IPS-18a (cell line): Measurements from ENCODE around the gene STRN.
"Not testable (repeated sequence)": the region's sequence is repeated elsewhere in the genome, so short reads cannot be mapped to it uniquely, and the experiment has no call there.

Experiments
- H3K27ac ChIP-seq: one replicate; pipeline ENCODE4 v1.5.1; 2013; ENCODE audit warnings: low read length
- H3K27me3 ChIP-seq: one replicate; pipeline ENCODE4 v1.6.1; 2013; ENCODE audit warnings: mild to moderate bottlenecking, low read length; ENCODE audit not compliant: control insufficient read depth, insufficient read depth
- H3K36me3 ChIP-seq: one replicate; pipeline ENCODE4 v1.6.1; 2013; ENCODE audit warnings: low read depth, low read length; ENCODE audit not compliant: control insufficient read depth
- H3K4me1 ChIP-seq: one replicate; pipeline ENCODE4 v1.6.1; 2013; ENCODE audit warnings: low read depth, low read length; ENCODE audit not compliant: control insufficient read depth
- H3K4me3 ChIP-seq: one replicate; pipeline ENCODE4 v1.5.1; 2013; ENCODE audit warnings: low read length
- H3K9ac ChIP-seq: one replicate; pipeline ENCODE4 v1.6.1; 2013; ENCODE audit warnings: mild to moderate bottlenecking, low read length, moderate library complexity
- H3K9me3 ChIP-seq: one replicate; pipeline ENCODE4 v1.6.1; 2013; ENCODE audit warnings: low read depth, low read length; ENCODE audit not compliant: control insufficient read depth

Gene STRN

DNA sequence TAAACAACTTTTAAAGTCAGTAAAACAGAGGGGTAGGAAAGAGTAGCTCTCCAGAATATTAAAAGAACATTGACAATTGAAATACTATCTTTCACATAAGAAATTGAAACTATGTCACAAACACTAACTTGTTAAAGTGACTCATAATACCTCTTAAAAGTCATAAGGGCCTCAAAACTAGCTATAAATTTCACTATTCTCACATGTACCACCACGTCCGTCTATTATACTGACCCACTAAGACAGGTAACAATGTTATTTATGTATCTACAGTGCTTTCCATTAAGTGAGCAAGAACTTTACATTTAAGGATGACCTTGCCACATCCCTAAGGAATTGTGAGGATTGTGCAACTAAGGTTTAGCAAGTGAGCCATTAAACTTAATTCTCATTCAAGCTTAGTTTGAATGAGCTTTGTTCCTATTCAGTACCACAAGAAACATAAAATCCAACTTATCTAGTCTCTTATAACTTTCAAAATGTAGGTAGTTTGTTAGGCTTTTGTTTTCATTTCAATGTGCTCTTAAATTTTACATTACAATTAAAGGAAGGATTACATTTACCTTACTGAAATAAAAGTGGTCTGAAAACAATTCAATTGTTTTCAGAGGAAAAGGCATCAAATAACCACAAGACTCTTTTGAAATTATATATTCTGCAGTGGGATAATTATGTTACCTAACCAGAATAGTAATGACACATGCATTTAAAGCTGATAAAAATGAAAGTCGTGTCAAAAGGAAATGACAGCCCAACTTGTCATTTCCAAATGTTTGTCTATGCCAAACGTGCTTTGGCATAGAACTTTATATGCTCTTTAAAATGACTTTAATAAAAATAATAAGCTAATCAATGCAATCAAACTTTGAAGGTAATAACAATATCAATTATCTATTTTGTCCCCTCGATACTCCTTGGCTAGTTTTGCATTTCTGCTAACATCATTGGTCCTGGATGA lies 39.9 kb downstream of the STRN start:
- H3K9me3 ChIP-seq, H3K27ac ChIP-seq, H3K4me3 ChIP-seq, H3K36me3 ChIP-seq, H3K27me3 ChIP-seq, H3K9ac ChIP-seq: not testable (repeated sequence)
- peaks cover 10% of the 10 kb centered on the region for H3K4me1 ChIP-seq

DNA sequence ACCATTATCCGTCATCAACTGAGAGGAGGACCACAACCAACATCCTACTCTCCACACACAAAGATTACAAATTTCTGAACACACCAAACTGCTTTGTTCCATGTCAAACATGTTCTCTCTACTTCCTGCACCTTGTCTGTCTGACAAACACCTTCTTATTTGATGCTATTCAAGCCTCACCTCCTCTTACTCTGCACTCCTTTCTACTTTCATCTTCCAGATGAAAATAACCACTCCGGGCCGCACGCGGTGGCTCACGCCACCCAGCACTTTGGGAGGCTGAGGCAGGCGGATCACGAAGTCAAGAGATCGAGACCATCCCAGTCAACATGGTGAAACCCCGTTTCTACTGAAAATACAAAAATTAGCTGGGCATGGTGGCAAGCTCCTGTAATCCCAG lies 43.7 kb downstream of the STRN start:
- H3K4me3 ChIP-seq, H3K9ac ChIP-seq, H3K27me3 ChIP-seq, H3K36me3 ChIP-seq, H3K27ac ChIP-seq, H3K9me3 ChIP-seq: not testable (repeated sequence)
- peaks cover 15% of the 10 kb centered on the region for H3K4me1 ChIP-seq

DNA sequence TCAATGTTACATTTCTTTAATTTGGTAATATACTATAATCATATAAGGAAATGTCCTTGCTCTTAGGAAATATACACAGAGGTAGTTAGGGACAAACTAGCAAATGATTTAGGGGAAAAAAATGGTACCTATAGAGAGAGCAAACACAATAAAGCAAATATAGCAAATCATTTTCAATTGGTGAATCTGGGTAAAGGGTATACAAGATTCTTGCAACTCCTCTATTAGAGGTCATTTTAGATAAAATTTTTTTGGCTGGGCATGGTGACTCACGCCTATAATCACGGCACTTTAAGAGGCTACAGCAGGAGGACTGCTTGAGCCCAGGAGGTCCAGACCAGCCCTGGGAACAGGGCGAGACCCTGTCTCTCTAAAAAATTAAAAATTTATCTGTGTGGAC lies 44.4 kb downstream of the STRN start:
- no peak overlapping the region for H3K4me3 ChIP-seq
- peaks cover 15% of the 10 kb centered on the region for H3K4me1 ChIP-seq
- no peaks in the 10 kb centered on the region for H3K9me3 ChIP-seq
- no peaks in the 10 kb centered on the region for H3K36me3 ChIP-seq
- H3K27me3 ChIP-seq = no peaks in the 10 kb centered on the region
- H3K27ac ChIP-seq = no peak overlapping the region
- H3K9ac ChIP-seq = no peak overlapping the region

DNA sequence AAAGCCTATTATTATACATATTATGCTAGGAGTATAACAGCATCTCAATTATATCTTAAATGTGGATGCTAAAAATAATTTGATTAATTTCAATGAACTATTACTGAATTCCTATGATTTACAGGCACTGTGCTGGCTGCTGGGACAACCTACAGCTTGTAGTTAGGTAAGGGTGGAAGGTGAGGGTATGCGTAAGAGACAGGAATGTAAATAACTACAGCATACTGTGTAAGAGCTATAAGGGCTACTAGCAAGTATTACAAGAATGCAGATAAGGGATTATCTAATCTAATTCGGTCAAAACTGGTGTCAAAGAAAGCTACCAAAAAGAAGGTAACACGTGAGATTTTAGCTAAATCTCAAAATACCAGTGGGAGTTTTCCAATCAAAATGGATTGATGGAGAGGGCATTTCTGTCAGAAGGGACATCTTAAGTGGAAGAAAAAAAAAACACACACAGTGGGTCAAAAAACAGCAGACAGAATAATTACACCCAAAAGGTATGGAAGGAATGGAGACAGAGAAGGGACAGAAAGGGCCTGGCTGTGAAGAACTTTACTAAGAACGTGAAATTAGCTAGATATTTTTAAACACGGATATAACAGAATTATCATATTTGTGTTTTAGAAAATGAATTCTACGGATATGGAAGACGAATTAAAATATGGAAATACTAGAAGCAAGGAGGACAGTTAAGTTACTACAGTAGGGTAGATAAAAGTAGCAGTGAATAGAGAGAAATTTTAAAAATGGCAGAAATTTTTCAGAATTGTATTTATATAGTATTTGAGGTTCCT lies 47.1 kb downstream of the STRN start:
- peaks cover 4% of the 10 kb centered on the region for H3K36me3 ChIP-seq
- H3K9me3 ChIP-seq = no peaks in the 10 kb centered on the region
- no peak overlapping the region for H3K4me3 ChIP-seq
- no peaks in the 10 kb centered on the region for H3K27me3 ChIP-seq
- H3K27ac ChIP-seq = no peak overlapping the region
- H3K4me1 ChIP-seq = peaks cover 8% of the 10 kb centered on the region
- no peak overlapping the region for H3K9ac ChIP-seq

DNA sequence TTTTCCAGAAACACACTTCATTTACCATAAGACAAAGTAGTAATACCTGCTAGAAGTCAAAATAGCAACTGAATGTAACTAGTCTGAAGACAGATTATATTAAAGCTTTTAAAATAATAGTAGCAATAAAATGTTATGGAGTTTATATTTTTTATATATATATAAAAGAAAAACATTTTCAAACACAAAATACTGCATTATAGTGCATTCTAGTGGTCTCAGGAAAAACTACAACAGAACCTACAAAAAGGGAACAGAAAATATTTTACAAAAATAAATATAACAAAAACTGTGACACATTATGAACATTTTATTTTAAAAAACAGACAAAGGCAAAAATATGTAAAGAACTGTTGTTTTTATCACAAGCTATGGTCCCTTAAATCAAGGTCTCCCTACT lies 48.0 kb downstream of the STRN start:
- peaks cover 8% of the 10 kb centered on the region for H3K4me1 ChIP-seq
- H3K9me3 ChIP-seq = no peaks in the 10 kb centered on the region
- H3K4me3 ChIP-seq = no peak overlapping the region
- peaks cover 4% of the 10 kb centered on the region for H3K36me3 ChIP-seq
- no peak overlapping the region for H3K27ac ChIP-seq
- H3K9ac ChIP-seq = no peak overlapping the region
- no peaks in the 10 kb centered on the region for H3K27me3 ChIP-seq

DNA sequence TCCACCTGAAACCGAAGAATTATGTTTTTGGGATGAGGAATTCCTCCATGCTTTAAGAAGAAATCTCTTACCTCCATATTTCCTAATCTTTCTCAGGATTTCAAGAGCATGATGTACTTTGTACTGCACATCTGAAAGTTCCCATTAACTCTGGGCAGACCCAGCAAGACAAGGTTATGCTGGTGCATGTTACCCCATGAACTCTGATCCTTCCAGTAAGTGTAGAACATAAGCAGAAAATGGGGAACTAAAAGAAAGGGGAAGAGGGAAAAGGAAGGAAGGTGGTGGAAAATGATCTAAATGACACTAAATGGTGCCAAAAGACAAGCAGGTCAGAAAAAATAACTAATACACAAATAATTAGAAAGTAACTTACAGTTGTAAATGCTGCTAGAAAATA lies 50.7 kb downstream of the STRN start:
- peaks cover 4% of the 10 kb centered on the region for H3K36me3 ChIP-seq
- no peaks in the 10 kb centered on the region for H3K9me3 ChIP-seq
- no peak overlapping the region for H3K4me3 ChIP-seq
- H3K4me1 ChIP-seq = peaks cover 8% of the 10 kb centered on the region
- no peak overlapping the region for H3K9ac ChIP-seq
- no peaks in the 10 kb centered on the region for H3K27me3 ChIP-seq
- no peak overlapping the region for H3K27ac ChIP-seq

DNA sequence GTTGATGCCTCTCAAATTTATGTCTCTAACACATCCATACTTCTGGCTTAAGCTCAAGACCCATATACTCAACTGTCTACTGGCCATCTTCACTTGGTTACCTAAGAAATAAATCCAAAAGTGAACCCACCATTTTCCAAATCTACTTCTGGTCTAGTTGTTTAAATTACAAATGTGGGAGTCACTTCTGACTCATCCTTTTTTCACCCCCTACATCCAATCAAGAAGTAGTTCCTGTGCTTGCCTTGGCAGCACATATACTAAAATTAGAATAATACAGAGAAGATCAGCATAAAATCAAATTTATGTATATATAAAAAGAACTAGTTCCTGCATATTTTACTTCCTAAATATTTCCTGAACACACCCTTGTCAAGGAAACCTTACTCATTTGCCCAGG lies 53.6 kb downstream of the STRN start:
- H3K27me3 ChIP-seq = no peaks in the 10 kb centered on the region
- H3K4me1 ChIP-seq = no peaks in the 10 kb centered on the region
- H3K9ac ChIP-seq = no peak overlapping the region
- H3K4me3 ChIP-seq = no peak overlapping the region
- H3K27ac ChIP-seq = no peak overlapping the region
- H3K9me3 ChIP-seq = no peaks in the 10 kb centered on the region
- H3K36me3 ChIP-seq = peaks cover 4% of the 10 kb centered on the region

DNA sequence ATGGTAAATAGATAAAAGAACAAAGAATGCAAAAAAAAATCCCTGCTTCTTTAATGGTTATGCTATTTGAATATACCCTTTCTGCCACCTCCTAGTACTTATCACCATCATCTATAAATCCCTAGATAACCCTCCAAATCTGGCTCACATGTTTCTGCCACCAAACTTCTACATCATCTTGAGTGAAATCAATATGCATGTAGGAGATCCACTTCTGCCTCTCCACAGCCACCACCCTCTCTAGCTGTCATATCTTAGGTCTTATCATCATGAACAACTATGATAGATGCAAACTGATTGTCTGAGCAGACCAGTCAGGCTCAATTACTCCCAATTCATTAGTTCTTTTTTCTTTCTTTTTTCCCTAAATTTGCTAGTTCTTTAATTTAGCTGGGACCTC lies 55.3 kb downstream of the STRN start:
- Histone ChIP-seq H3K9me3 (no peaks in the 10 kb centered on the region), H3K27ac (no peak overlapping the region), H3K36me3 (peaks cover 4% of the 10 kb centered on the region), H3K9ac (no peak overlapping the region), H3K4me3 (no peak overlapping the region), H3K4me1 (no peaks in the 10 kb centered on the region), H3K27me3 (no peaks in the 10 kb centered on the region)

DNA sequence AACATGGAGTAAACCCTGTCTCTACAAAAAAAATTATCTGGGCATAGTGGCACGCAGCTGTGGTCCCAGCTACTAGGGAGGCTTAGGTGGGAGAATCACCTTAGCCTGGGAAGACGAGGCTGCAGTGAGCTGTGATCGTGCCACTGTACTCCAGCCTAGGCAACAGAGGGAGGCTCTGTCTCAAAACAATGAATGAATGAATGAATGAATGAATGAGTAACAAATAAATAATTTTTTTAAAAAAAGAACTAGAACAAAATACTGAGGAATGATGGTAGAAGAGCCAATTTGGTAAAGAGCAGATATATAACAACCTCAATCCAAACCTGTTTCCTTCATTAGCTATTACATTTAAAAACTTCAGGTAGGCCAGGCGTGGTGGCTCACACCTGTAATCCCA lies 60.1 kb downstream of the STRN start:
- Histone ChIP-seq H3K9me3 (no peaks in the 10 kb centered on the region), H3K27me3 (no peaks in the 10 kb centered on the region), H3K36me3 (no peaks in the 10 kb centered on the region), H3K9ac (no peak overlapping the region), H3K4me3 (no peak overlapping the region), H3K27ac (no peak overlapping the region), H3K4me1 (no peaks in the 10 kb centered on the region)

DNA sequence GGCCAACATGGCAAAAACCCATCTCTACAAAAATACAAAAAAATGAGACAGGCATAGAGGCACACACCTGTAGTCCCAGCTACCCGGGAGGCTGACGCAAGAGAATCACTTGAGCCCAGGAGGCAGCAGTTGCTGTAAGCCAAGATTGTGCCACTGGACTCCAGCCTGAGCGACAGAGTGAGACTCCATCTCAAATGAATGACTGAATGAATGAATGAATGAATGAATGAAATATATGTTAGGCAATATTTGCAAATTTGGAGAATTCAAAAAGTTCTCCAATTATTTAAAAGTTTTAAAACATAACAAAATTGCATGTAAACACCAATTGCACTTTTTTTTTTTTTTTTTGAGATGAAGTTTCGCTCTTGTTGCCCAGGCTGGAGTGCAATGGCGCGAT lies 61.7 kb downstream of the STRN start:
- H3K9ac ChIP-seq = no peak overlapping the region
- H3K27ac ChIP-seq = no peak overlapping the region
- H3K4me3 ChIP-seq = no peak overlapping the region
- H3K4me1 ChIP-seq = no peaks in the 10 kb centered on the region
- H3K9me3 ChIP-seq = no peaks in the 10 kb centered on the region
- no peaks in the 10 kb centered on the region for H3K27me3 ChIP-seq
- H3K36me3 ChIP-seq = peaks cover under 1% of the 10 kb centered on the region

DNA sequence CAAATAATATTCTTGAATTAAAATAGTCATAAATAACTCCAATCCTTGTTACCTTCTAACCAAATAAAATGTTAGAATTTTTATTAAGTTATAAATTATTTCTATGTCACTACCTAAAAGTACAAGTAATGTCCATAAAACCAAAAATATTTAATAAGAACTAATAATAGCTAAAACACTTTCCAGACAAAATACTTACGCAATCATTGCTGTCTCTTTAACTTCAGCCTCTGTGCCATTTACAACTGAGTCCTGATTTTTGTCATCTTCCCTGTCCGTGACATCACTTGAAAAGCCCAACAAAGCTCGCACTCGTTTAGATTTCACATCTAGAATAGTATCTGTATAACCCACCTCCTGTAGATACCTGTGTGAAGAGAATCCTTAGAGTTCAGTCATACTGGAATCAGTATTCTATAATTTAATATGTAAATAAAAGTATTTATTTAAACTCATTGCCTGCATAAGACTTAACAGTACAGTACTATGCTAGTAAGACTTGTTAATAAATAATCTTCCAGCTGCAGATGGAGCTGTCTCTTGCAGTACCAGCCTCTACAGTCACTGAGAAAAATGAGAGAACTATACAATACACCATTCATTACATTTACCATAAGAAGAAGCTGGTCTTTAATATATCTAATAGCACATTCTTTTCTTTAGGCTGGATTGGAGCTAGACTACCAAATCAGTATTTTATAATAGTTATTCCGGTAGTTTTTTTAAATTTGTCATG lies 63.8 kb downstream of the STRN start:
- H3K36me3 ChIP-seq = peaks cover 3% of the 10 kb centered on the region
- no peaks in the 10 kb centered on the region for H3K4me1 ChIP-seq
- no peak overlapping the region for H3K4me3 ChIP-seq
- no peaks in the 10 kb centered on the region for H3K27me3 ChIP-seq
- no peaks in the 10 kb centered on the region for H3K9me3 ChIP-seq
- H3K9ac ChIP-seq = no peak overlapping the region
- no peak overlapping the region for H3K27ac ChIP-seq
